AG09319 (cell line): ENCODE measurements around the gene EPOP.

Experiments
- DNase-seq: peaks from one replicate; pipeline ENCODE4 v3.0.0-alpha.2; 2010; ENCODE audit warnings: low read depth; ENCODE audit errors: extremely low read depth
- CTCF ChIP-seq: IDR thresholded peaks from 2 replicates; pipeline ENCODE4 v1.5.1; 2011; ENCODE audit warnings: low read depth, mild to moderate bottlenecking, inconsistent platforms, low read length, moderate library complexity

EPOP gene

DNA sequence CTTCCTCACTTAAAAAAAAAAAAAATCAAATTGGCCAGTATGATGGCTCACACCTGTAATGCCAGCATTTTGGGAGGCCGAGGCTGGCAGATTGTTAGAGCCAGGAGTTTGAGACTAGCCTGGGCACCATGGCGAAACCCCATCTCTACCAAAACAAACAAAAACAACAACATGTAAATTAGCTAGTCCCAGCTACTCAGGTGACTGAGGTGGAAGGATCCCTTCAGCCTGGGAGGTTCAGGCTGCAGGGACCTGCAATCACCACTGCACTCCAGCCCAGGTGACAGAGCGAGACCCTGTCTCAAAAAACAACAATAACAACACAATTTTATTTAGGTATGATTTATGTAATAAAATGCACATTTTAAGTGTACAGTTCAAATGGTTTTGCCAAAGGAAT is 6.3 kb upstream of the EPOP start:
- DNase-seq = no peak
- TF ChIP-seq CTCF = no peak

- no peak for TF ChIP-seq CTCF
- no peak for DNase-seq
Observed at GRCh38 chr17:38677819-38678218, 3.1 kb upstream of the EPOP start.

DNA sequence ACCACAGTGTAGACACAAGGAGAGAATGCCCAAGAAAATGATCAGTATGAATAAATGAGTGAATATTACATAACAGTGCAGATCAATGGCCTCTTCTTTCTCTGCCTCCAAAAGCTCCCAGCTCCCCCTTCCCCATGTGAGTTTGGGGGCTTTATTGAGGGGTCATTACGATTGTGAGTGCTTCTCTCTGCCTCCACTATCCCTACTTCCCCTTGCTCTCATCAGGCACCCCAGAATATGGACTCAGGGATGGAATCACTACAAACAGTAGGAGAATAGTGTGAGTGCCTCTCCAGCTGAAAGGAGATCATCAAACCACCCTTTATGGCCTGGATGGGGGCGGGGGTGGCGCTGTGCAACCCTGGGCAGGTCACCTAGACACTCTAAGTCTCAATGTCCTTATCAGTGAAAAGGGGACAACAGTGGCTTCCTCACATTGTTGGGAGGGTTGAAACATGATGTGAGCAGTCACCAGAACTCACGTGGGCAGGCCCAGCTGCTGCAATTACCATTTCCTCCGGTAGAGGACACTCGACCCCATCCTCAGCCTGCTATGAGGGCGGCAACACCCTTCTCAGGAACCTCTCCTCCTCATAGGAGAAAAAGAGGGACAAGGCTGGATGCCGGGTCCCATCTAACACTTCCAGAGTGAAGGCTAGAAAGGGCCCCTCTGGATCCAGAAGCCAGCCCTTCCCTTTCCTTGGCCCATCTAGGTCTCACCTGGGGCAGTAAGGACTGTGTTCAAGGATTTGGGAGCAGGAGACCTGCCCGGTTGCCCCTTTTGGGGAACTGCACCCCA is 2.1 kb upstream of the EPOP start:
- TF ChIP-seq CTCF = peak; percentile 98
- DNase-seq = peak; percentile 52

DNA sequence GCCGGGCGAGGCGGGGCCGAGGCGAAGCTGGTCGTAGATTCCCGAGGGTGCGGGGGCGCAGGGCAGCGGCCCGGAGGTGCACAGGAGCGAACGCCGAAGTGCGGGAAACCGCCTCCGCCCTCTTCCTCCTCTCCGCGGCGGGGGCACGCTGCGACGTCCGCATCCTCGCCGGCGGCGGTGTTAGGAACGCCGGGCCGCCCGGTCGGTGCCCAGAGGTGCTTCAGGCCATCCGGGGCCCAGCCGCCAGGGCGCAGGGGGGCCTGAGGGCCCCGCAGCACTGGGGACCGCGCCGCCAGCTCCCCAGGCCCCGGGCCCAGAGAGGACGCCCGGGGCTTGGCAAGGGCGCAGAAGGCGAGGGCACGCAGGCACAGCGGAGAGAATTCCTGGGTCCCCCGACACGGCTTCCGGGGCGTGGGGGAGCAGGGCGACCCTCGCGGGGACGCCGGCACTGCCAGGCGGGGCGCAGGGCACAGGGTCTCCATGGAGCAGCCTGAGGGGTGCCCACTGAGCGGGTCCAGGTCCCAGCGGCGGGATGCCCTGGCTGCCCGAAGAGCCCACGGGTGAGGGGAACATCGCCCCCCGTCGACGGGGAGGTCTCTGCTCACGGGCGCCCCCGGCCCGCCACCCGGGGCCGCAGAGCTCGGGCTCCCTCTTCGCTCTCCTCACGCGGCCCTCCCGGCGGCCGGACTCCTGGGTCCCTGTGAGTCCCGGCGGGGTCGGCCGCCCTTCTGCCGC is 576 bp downstream of the EPOP start:
- DNase-seq = no peak
- TF ChIP-seq CTCF = no peak; the same call in 1 of the 2 replicates

DNA sequence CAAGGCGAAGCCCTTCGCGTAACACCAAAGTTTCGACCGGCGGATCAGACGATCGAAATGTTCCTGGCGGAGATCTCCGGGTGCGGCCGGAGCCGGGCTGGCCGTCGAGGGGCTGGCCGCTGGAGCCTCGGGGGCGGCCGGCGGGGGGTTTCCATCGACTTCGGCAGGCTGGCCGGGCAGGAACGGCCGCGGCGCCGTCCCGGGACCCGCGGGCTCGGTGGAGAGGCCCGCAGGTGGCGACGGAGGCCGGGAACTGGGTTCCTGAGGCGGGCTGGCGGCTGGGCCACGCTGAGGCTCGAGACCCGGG is 1.1 kb downstream of the EPOP start:
- no peak for DNase-seq
- TF ChIP-seq CTCF = no peak

DNA sequence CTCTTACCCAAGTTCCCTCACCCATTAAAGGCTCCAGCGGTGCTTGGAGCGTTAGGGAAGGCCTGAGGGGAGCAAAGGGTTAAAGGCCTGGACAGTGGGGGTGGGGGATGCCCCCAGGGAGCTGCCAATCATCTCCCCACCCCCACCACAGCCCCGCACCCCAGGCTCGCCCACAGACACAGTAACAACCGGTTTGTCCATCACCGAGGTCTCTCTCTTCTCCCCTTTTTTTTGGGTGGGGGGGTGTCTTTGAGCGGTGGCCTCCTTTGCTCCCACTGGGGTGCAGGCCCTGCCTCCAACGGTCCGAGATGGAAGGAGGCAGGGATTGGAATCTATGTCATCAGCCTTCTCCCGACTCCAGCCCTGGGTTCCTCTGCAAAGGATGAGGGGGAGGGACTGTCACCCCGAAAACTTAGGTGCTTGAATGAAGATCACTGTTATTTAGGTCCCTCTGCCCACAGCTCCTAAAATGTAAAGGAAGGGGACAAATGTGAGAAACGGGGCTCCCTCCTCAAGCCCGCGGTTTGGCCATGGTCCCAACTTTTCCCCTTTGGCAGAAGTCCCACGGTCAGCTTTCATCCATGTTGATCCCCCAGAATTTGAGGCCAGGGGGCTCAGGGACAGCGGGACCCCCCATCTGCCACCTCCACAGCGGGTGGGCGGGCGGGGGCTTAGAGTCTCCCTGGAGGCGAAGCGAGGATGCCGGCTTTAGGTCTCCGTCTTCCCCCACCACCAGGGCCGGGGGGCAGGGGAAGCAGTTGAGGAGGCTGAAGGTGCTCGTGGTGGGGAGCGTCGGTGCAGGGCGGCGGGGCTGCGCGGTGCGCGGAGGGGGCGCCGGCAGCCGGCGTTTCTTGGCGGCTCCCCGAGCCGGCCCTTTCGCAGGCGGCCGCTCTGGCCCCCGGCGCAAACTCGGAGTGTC is 1.7 kb downstream of the EPOP start:
- no peak for DNase-seq
- TF ChIP-seq CTCF = no peak
